ENCODE results near the gene MUC22.
A peak's percentile ranks its signal among the peaks of the same experiment; 100 is the strongest.

DNA sequence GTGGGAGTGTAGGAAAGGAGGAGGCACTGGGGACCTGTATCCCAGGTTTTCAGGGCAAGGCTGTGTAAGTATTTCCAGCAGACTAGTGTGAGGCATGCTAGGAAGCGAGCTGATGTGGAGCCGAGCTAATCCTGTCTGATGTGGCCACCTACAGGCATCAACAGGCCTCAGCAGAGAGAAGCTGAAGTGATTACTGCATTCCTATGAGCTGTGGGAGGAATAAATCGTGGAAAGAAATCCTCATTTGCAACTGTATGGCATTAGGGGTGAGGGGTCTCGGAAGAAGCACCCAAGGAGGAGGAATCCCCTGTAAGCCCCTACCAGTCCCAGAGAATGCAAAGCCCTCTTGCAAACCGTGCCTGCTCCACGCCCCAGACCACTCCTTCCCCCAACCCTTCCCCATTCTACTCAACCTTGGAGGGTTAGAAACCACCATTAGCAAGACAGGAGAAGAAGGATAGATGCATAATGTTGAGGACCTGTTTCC lies 60.5 kb downstream of the MUC22 start:
- TF ChIP-seq, protein P1, sequence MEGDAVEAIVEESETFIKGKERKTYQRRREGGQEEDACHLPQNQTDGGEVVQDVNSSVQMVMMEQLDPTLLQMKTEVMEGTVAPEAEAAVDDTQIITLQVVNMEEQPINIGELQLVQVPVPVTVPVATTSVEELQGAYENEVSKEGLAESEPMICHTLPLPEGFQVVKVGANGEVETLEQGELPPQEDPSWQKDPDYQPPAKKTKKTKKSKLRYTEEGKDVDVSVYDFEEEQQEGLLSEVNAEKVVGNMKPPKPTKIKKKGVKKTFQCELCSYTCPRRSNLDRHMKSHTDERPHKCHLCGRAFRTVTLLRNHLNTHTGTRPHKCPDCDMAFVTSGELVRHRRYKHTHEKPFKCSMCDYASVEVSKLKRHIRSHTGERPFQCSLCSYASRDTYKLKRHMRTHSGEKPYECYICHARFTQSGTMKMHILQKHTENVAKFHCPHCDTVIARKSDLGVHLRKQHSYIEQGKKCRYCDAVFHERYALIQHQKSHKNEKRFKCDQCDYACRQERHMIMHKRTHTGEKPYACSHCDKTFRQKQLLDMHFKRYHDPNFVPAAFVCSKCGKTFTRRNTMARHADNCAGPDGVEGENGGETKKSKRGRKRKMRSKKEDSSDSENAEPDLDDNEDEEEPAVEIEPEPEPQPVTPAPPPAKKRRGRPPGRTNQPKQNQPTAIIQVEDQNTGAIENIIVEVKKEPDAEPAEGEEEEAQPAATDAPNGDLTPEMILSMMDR (IDR thresholded peaks at IDR 0.05), result peak; percentile 55
- TF ChIP-seq, protein P2, sequence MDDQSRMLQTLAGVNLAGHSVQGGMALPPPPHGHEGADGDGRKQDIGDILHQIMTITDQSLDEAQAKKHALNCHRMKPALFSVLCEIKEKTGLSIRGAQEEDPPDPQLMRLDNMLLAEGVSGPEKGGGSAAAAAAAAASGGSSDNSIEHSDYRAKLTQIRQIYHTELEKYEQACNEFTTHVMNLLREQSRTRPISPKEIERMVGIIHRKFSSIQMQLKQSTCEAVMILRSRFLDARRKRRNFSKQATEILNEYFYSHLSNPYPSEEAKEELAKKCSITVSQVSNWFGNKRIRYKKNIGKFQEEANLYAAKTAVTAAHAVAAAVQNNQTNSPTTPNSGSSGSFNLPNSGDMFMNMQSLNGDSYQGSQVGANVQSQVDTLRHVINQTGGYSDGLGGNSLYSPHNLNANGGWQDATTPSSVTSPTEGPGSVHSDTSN (IDR thresholded peaks at IDR 0.05), result no peak
- TF ChIP-seq GATA3 (IDR thresholded peaks at IDR 0.05; ENCODE audit: borderline replicate concordance), result no peak
- no peak for TF ChIP-seq HDAC2 (IDR thresholded peaks at IDR 0.05)
- TF ChIP-seq MAZ (IDR thresholded peaks at IDR 0.05; ENCODE audit: borderline replicate concordance, low read depth, low read length), result no peak
- TF ChIP-seq POLR2A (IDR thresholded peaks at IDR 0.05; ENCODE audit: low read length), result no peak
- TF ChIP-seq ZNF302 (CRISPR knock-in tag; IDR thresholded peaks at IDR 0.05), result no peak
- TF ChIP-seq ESRRA (IDR thresholded peaks at IDR 0.05; ENCODE audit: borderline replicate concordance, low read length), result no peak
- TF ChIP-seq, protein P3, sequence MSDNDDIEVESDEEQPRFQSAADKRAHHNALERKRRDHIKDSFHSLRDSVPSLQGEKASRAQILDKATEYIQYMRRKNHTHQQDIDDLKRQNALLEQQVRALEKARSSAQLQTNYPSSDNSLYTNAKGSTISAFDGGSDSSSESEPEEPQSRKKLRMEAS (IDR thresholded peaks at IDR 0.05), result no peak
- no peak for TF ChIP-seq JUN (IDR thresholded peaks at IDR 0.05)
- no peak for TF ChIP-seq KDM1A (IDR thresholded peaks at IDR 0.05; ENCODE audit: low read depth)

All from A549 (cell line).